Kidney epithelial cell (primary cell): Measurements from ENCODE around the gene UBAC1. TPM values are rescaled to one million over a fixed set of nuclear protein-coding genes. Genes with fewer than 3 reads are reported as not detected.

Experiments used
- DNase-seq: peaks from one replicate; pipeline ENCODE4 v3.0.0-alpha.2; 2010; ENCODE audit warnings: low read depth
- H3K27me3 ChIP-seq: 2 replicates; pipeline ENCODE4 v1.6.0; 2011; ENCODE audit warnings: low read length; ENCODE audit not compliant: control insufficient read depth, insufficient read depth
- H3K36me3 ChIP-seq: 2 replicates; pipeline ENCODE4 v1.5.1; 2011; ENCODE audit warnings: low read length; ENCODE audit not compliant: control insufficient read depth, insufficient read depth
- H3K4me3 ChIP-seq: 2 replicates; pipeline ENCODE4 v1.5.1; 2011; ENCODE audit warnings: low read depth, mild to moderate bottlenecking, control low read depth, low read length
- CTCF ChIP-seq: IDR thresholded peaks from 2 replicates; pipeline ENCODE4 v1.5.1; 2011; ENCODE audit warnings: mild to moderate bottlenecking, moderate library complexity, low read length, control low read depth, inconsistent platforms; ENCODE audit not compliant: insufficient read depth, poor library complexity, severe bottlenecking
- total RNA-seq: library from RNA; depleted of rRNA; stranded (reverse); fragments of >200 nt; gene quantifications from 2 replicates; pipeline ENCODE4 v1.2.3, GENCODE V29; 2015

UBAC1 gene
- total RNA-seq, 1 donor from 2014 or later, result 42.6 TPM

GRCh38 chr9:135998016-135998380 is 36.8 kb upstream of the UBAC1 start:
- no peak overlapping the region for H3K4me3 ChIP-seq
- no peaks in the 10 kb centered on the region for H3K27me3 ChIP-seq
- no peaks in the 10 kb centered on the region for H3K36me3 ChIP-seq
- TF ChIP-seq CTCF, result no peak
- DNase-seq, result no peak

GRCh38 chr9:135997090-135998015 is 36.2 kb upstream of the UBAC1 start:
- no peak overlapping the region for H3K4me3 ChIP-seq
- no peaks in the 10 kb centered on the region for H3K36me3 ChIP-seq

GRCh38 chr9:135995816-135996215 is 34.6 kb upstream of the UBAC1 start:
- no peak for DNase-seq
- Histone ChIP-seq H3K27me3 (no peaks in the 10 kb centered on the region), H3K36me3 (no peaks in the 10 kb centered on the region), H3K4me3 (no peak overlapping the region)
- TF ChIP-seq CTCF, result no peak

More at GRCh38 chr9:135997090-135998015, 36.2 kb upstream of the UBAC1 start:
- TF ChIP-seq CTCF, result no peak
- no peaks in the 10 kb centered on the region for H3K27me3 ChIP-seq
- DNase-seq, result no peak

GRCh38 chr9:135994501-135995192 is 33.5 kb upstream of the UBAC1 start:
- H3K27me3 ChIP-seq, result peaks cover 9% of the 10 kb centered on the region
- H3K4me3 ChIP-seq, result no peak overlapping the region
- H3K36me3 ChIP-seq, result no peaks in the 10 kb centered on the region
- TF ChIP-seq CTCF, result no peak
- DNase-seq, result no peak

GRCh38 chr9:135993765-135994500 is 32.8 kb upstream of the UBAC1 start:
- Histone ChIP-seq H3K27me3 (peaks cover 16% of the 10 kb centered on the region), H3K36me3 (no peaks in the 10 kb centered on the region)
- no peak for DNase-seq

More at GRCh38 chr9:135993765-135994500, 32.8 kb upstream of the UBAC1 start:
- TF ChIP-seq CTCF, result no peak
- no peak overlapping the region for H3K4me3 ChIP-seq
